Epithelial cell of umbilical artery (primary cell): Measurements from ENCODE around the gene EVL. TPM values are rescaled to one million over a fixed set of nuclear protein-coding genes. Genes with fewer than 3 reads are reported as not detected.

Experiments
- total RNA-seq: library from RNA; depleted of rRNA; stranded (reverse); fragments of >200 nt; gene quantifications from 2 replicates; pipeline ENCODE4 v1.2.3, GENCODE V29; 2014

Gene EVL
- total RNA-seq, result 12.0 and 16.0 TPM in 2 replicates

GRCh38 chr14:100065111-100065871 is at the start of gene EVL:
TSS of gene EVL (plus strand) at chr14:100065422. CDS start at chr14:100065501, 79 bp downstream.

GRCh38 chr14:100159094-100159864 is 94.1 kb downstream of the EVL start, which contains the start of gene DEGS2:
TSS of gene DEGS2 (minus strand) at chr14:100159645. CDS start at chr14:100159587, 58 bp downstream.

Other genes with a start within 250 kb of the EVL start
- gene DEGS2, start 94.2 kb downstream of the EVL start, total RNA-seq, result under 0.01 and 0.15 TPM in 2 replicates
- 37.4 and 57.0 TPM in 2 replicates for gene YY1, start 173.7 kb downstream of the EVL start, total RNA-seq
- gene SLC25A29, start 241.0 kb downstream of the EVL start, total RNA-seq, result 38.0 and 50.6 TPM in 2 replicates